T-cell (primary cell): ENCODE data around the gene PABPN1. TPM values are rescaled to one million over a fixed set of nuclear protein-coding genes. Genes with fewer than 3 reads are reported as not detected.

ENCODE experiments used
- ATAC-seq, 4 experiments: fragments of 200-7000 bp in 3 of 4; fragments of 150-1000 bp in 1 of 4; cut with Tn5 transposase; replicated peaks in 1 of 4; 1 replicate in 3 of 4; 2 replicates in 1 of 4; pipeline ENCODE4 v1.10.0; 2021; ENCODE audit warnings: moderate library complexity in 3 of 4, mild to moderate bottlenecking in 2 of 4, moderate number of reproducible peaks in 1 of 4
- CTCF ChIA-PET, 2 donors: fragments of 300-600 bp; sonication (Branson Sonifier 250); formaldehyde crosslinking; loops; one replicate each; lab custom pipeline; 2022; ENCODE audit warnings: antibody characterized with exemption in 2 of 2; lab: Charles Lee
- POLR2A ChIA-PET, 2 donors: fragments of 300-600 bp; sonication (Branson Sonifier 250); formaldehyde crosslinking; loops; one replicate each; lab custom pipeline; 2022; ENCODE audit warnings: antibody characterized with exemption in 2 of 2; lab: Charles Lee
- DNase-seq, 35 experiments: peaks; one replicate each; pipeline versions ENCODE4 v3.0.0 to v3.0.0-alpha.2; 2013 to 2023
- H3K27ac ChIP-seq: one replicate; pipeline ENCODE4 v1.5.1; 2013; ENCODE audit warnings: low read length
- H3K27me3 ChIP-seq, 2 experiments: replicated peaks in 1 of 2; 1 replicate in 1 of 2; 2 replicates in 1 of 2; pipeline versions ENCODE4 v1.6.1 to v1.7.0; 2013; ENCODE audit warnings: low read length in 1 of 2, mixed read lengths in 1 of 2; ENCODE audit not compliant: control insufficient read depth in 2 of 2, insufficient read depth in 2 of 2; ENCODE audit errors: extremely low read depth in 1 of 2
- H3K36me3 ChIP-seq, 2 donors: 1 replicate in 1 of 2; 2 replicates in 1 of 2; pipeline versions ENCODE4 v1.6.1 to v1.7.0; 2013; ENCODE audit warnings: low read length in 1 of 2; ENCODE audit not compliant: control insufficient read depth in 2 of 2, insufficient read depth in 1 of 2; ENCODE audit errors: extremely low read depth in 1 of 2
- H3K4me1 ChIP-seq, 2 experiments: 1 replicate in 1 of 2; 2 replicates in 1 of 2; pipeline versions ENCODE4 v1.6.1 to v1.7.0; 2013; ENCODE audit warnings: low read length in 2 of 2, mixed read lengths in 1 of 2; ENCODE audit not compliant: insufficient read depth in 2 of 2, control insufficient read depth in 1 of 2; ENCODE audit errors: extremely low read depth in 1 of 2
- H3K4me3 ChIP-seq, 2 donors: 1 replicate in 1 of 2; 2 replicates in 1 of 2; pipeline versions ENCODE4 v1.5.1 to v1.7.0; 2013; ENCODE audit warnings: mild to moderate bottlenecking in 2 of 2, low read length in 1 of 2, moderate library complexity in 1 of 2; ENCODE audit not compliant: control insufficient read depth in 1 of 2; ENCODE audit errors: extremely low read depth in 1 of 2
- H3K9me3 ChIP-seq: 2 replicates; pipeline ENCODE4 v1.7.0; 2013
- H3K27ac Mint-ChIP-seq, 2 donors: one replicate each; pipeline ENCODE4 v1.8.0; 2020 to 2021; ENCODE audit warnings: mild to moderate bottlenecking in 2 of 2, mixed read lengths in 2 of 2
- H3K27me3 Mint-ChIP-seq, 2 donors: one replicate each; pipeline ENCODE4 v1.8.0; 2021 to 2022; ENCODE audit warnings: mixed read lengths in 2 of 2
- H3K36me3 Mint-ChIP-seq: one replicate; pipeline ENCODE4 v1.8.0; 2021; ENCODE audit warnings: mixed read lengths
- H3K4me1 Mint-ChIP-seq, 3 donors: one replicate each; pipeline ENCODE4 v1.8.0; 2020 to 2022; ENCODE audit warnings: mixed read lengths in 3 of 3, mild to moderate bottlenecking in 1 of 3
- H3K4me3 Mint-ChIP-seq, 3 donors: one replicate each; pipeline ENCODE4 v1.8.0; 2020 to 2022; ENCODE audit warnings: mild to moderate bottlenecking in 3 of 3, mixed read lengths in 3 of 3, moderate library complexity in 3 of 3
- H3K9me3 Mint-ChIP-seq, 3 donors: one replicate each; pipeline ENCODE4 v1.8.0; 2020 to 2022; ENCODE audit warnings: mixed read lengths in 3 of 3
- whole genome bisulfite sequencing: methylation state at CpG from one replicate; pipeline ENCODE4 v1.1.5; 2013; ENCODE audit warnings: missing lambda C conversion rate; ENCODE audit not compliant: insufficient coverage; 5-methylcytosine and 5-hydroxymethylcytosine counted together
- total RNA-seq, 35 experiments: library from RNA in 6 of 35; stranded (reverse) in 6 of 35; fragments of 120-200 nt in 1 of 35; gene quantifications; one replicate each; pipeline versions ENCODE4 v1.2.1 to v1.2.4 and lab custom pipeline; 2013 to 2026

PABPN1 gene
- total RNA-seq, 5 donors from 2014 or later (not counting 1 experiment from before 2014, with no cell fraction given), result 182 to 207 (median 186) TPM

DNA sequence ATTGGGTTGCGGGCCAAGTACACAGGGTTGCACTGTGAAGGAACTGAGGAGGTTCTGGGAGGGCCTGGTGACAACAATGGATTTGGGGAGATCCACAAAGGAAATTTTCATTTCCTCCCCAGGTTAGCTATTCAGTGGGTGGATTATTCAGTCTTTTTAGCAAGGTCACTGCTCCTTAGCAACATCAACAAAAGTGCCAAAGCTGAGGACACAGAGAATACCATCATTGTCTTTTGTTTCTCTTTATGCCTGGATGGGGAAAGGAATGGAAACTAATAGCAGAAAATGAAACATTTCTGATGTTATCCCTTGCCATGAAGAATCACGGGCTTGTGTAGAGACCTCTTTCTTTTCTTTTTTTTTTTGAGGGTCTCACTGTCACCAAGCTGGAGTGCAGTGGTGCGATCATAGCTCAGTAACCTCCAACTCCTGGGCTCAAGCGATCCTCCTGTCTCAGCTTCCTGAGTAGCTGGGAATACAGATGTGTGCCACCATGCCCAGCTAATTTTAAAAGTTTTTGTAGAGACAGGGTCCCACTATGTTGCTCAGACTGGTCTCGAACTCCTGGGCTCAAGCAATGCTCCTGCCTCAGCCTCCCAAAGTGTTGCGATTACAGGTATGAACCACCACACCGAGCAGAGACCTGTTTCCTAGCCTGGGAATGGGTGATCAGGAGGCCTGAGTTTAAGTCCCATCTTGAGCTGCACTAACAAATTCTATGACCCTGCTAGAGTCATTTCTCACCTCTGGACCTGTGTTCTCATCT, 25.1 kb upstream of the PABPN1 start:
- no peak for DNase-seq
- WGBS, result 100% methylated on average over 4 of the region's 7 CpGs
- H3K9me3 Mint-ChIP-seq, result no peaks in the 10 kb centered on the region
- ChIA-PET CTCF (interaction anchor here (0.6 to 1.7 kb wide), 5 partner anchors 10 to 228 kb away, joined by 3 to 6 read pairs (median 3); partner anchors contain the start of gene PABPN1 (in 1 of the 2)), POLR2A (no interaction called here)
- H3K4me1 Mint-ChIP-seq, result peaks cover 28 to 40% (median 34%) of the 10 kb centered on the region in 3 donors
- H3K36me3 Mint-ChIP-seq, result peaks cover 11% of the 10 kb centered on the region
- Histone ChIP-seq H3K4me3 (no peak overlapping the region), H3K36me3 (peaks cover 0 to 16% of the 10 kb centered on the region in 2 donors), H3K27ac (no peak overlapping the region), H3K27me3 (no peaks in the 10 kb centered on the region), H3K9me3 (no peaks in the 10 kb centered on the region), H3K4me1 (peaks cover 9 to 23% of the 10 kb centered on the region in 2 experiments)
- no peak overlapping the region for H3K4me3 Mint-ChIP-seq
- peaks cover 0 to 2% of the 10 kb centered on the region in 2 donors for H3K27me3 Mint-ChIP-seq
- no peak overlapping the region for H3K27ac Mint-ChIP-seq
- ATAC-seq, result no peak

DNA sequence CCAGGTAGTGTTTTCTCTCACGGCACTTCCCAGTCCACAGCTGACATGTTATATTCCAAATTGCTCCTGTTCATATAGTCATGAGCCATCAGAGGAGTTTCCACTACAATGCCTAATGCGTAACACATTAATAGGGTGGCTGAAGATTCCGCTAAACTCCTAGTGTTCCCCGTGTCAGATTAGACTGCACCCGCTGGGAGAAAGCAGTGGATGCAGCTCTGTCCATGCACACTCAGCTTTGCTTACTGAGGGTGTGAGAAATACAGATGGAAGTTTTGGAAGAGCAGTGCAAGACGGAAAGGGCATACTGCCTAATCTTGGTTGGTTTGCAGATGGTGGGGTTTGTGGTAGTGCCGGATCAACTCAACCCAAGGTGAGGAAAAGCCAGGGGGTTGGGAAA, 24.2 kb upstream of the PABPN1 start:
- H3K27me3 ChIP-seq, result no peaks in the 10 kb centered on the region
- ChIA-PET POLR2A (no interaction called here), CTCF (interaction anchor here (0.5 to 1.7 kb wide), 5 partner anchors 11 to 474 kb away, joined by 3 to 6 read pairs (median 3); partner anchors contain the start of gene PABPN1 (in 1 of the 2))
- H3K4me3 Mint-ChIP-seq, result no peak overlapping the region
- DNase-seq (no peak), ATAC-seq (no peak)
- H3K4me1 ChIP-seq, result peaks cover 9 to 27% of the 10 kb centered on the region in 2 experiments
- H3K36me3 ChIP-seq, result peaks cover 0 to 16% of the 10 kb centered on the region in 2 donors
- H3K4me3 ChIP-seq, result no peak overlapping the region
- peaks cover 0 to 2% of the 10 kb centered on the region in 2 donors for H3K27me3 Mint-ChIP-seq
- H3K4me1 Mint-ChIP-seq, result peaks cover 28 to 40% (median 36%) of the 10 kb centered on the region in 3 donors
- H3K27ac Mint-ChIP-seq, result no peak overlapping the region
- H3K9me3 Mint-ChIP-seq, result no peaks in the 10 kb centered on the region
- 99% methylated on average over 5 of the region's 7 CpGs for WGBS
- no peaks in the 10 kb centered on the region for H3K9me3 ChIP-seq
- peaks cover 11% of the 10 kb centered on the region for H3K36me3 Mint-ChIP-seq
- H3K27ac ChIP-seq, result no peak overlapping the region

DNA sequence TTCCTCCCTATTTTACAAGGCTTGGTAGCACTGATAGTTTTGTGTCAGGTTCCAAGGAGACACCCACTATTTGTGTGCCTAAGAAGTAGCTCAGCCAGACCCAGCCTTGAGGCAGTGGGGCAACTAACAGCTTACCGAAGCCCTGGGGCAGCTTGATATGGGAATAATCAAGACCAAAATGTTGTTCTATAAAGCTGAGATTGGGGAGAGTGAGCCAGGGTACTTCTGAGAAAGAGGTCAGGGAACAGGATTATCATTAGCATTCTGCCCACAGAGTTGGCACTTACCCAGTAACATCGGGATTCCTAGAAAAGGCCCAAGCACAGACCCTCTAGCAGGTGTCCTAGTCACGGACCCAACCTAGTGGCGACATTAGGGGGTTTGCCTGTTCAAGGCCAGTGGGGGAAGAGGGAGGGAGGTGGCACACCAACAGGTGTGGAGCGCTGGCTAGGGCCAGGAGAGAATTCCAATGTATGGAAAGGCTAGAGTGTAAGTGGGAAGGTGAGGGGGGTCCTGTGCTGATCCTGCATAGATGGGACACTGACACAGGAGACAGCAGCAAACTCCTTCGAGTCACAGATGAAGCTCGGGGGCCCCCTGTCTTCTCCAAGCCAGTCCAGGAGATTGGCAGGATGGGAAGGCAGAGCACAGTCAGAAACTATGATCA, 23.5 kb upstream of the PABPN1 start:
- Histone ChIP-seq H3K4me1 (peaks cover 9 to 30% of the 10 kb centered on the region in 2 experiments), H3K27me3 (no peaks in the 10 kb centered on the region), H3K36me3 (peaks cover 0 to 16% of the 10 kb centered on the region in 2 donors), H3K4me3 (no peak overlapping the region), H3K27ac (no peak overlapping the region), H3K9me3 (no peaks in the 10 kb centered on the region)
- H3K4me1 Mint-ChIP-seq, result peaks cover 28 to 40% (median 39%) of the 10 kb centered on the region in 3 donors
- ATAC-seq (no peak), DNase-seq (no peak)
- peaks cover 11% of the 10 kb centered on the region for H3K36me3 Mint-ChIP-seq
- H3K27ac Mint-ChIP-seq, result peak overlapping the region in 1 of 2 donors; percentile 52
- no peaks in the 10 kb centered on the region for H3K9me3 Mint-ChIP-seq
- peaks cover 0 to 2% of the 10 kb centered on the region in 2 donors for H3K27me3 Mint-ChIP-seq
- CTCF ChIA-PET, result interaction anchor here (0.5 to 1.7 kb wide), 6 partner anchors 11 to 475 kb away, joined by 3 to 6 read pairs (median 3); no protein-coding TSS in a partner anchor
- no peak overlapping the region for H3K4me3 Mint-ChIP-seq
- 99% methylated on average over 7 of the region's 7 CpGs for WGBS
- POLR2A ChIA-PET, result no interaction called here

DNA sequence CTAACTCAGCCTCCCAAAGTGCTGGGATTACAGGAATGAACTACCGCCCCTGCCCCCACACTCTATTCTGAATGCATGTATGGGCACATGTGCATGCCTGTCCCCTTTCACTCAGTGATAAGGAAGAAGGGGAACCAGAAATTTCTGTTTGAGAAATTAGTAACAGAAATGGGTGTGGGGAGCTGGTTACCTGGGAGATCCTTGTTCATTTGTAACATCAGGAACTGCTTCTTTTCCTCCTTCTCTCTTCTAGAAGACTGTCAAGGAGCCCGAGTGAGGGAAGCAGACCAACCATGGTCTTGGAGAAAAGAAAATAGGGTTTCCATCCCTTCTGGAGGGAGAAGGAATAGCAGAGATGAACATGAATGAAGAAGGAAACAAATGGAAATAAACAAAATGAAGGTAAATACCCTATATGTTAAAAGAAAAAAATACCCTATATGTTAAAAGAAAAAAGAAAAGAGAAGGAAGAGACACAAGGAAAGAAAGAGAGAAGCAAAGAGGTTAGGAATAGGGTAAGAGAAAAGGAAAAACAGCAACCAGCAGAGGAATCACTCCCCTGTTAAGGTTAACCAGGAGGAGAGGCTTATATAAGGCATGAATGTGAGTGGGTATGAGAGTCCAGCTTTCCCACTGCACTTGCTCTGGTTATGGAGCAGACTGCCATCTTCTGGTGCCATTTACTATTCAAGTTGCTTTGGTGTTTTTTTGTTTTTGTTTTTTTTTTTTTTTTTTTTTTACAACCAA, 21.9 kb upstream of the PABPN1 start:
- peak overlapping the region in 1 of 2 donors; percentile 94 for H3K27ac Mint-ChIP-seq
- WGBS, result no CpG with 5 or more reads among the region's 2 CpGs
- Histone ChIP-seq H3K36me3 (peaks cover 0 to 16% of the 10 kb centered on the region in 2 donors), H3K4me1 (peaks cover 9 to 36% of the 10 kb centered on the region in 2 experiments), H3K4me3 (no peak overlapping the region), H3K27ac (no peak overlapping the region), H3K27me3 (no peaks in the 10 kb centered on the region), H3K9me3 (no peaks in the 10 kb centered on the region)
- peaks cover 27 to 44% (median 40%) of the 10 kb centered on the region in 3 donors for H3K4me1 Mint-ChIP-seq
- peak in 3 of 35 experiments; percentile 8 to 65 (median 23) for DNase-seq
- H3K4me3 Mint-ChIP-seq, result peak overlapping the region in 2 of 3 donors; percentile 85 to 100
- POLR2A ChIA-PET, result no interaction called here
- H3K9me3 Mint-ChIP-seq, result no peaks in the 10 kb centered on the region
- CTCF ChIA-PET, result interaction anchor here in 1 of 2 donors (0.7 to 6.3 kb wide), 6 partner anchors 8 to 786 kb away, joined by 4 to 93 read pairs (median 8); partner anchors contain the start of genes HOMEZ and PABPN1
- peaks cover 11% of the 10 kb centered on the region for H3K36me3 Mint-ChIP-seq
- ATAC-seq, result no peak
- no peaks in the 10 kb centered on the region for H3K27me3 Mint-ChIP-seq

DNA sequence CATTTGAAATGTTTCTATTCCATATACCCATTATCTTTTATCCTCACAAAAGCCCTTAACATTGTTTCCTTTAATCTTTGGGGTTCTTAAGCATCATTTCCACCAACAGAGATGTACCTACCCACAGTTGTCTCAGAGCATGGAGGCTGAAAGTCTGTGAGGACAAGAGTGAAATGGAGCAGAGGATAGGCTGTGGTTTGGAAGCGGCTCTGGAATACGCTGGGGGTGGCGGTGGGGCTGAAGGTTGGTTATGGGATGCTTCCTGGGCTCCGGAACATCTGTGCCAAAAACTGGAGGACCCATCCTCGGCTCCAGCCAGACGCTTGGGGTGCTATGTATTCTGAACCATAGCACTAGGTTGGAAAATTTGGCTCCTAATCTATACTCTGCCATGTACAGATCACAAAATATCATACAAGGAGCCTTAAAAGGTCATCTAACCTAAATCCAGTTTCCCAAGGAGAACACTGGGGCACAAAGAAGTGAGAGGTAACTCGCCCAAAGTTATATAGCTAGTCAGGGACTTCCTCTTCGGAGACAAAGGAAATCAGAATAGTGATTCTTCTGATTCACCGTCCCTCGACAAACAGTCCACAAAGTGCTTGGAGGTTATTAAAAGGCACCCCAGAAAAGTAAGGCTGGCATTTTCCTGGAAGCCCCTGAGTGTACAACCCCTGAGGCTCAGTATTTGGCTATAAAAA, 21.1 kb upstream of the PABPN1 start:
- ChIA-PET CTCF (interaction anchor here (0.7 to 6.3 kb wide), 11 partner anchors 9 to 786 kb away, joined by 3 to 93 read pairs (median 5); partner anchors contain the start of genes HOMEZ (in 1 of the 2) and PABPN1 (in 1 of the 2)), POLR2A (interaction anchor here (0.6 to 1.2 kb wide), 4 partner anchors 14 to 205 kb away, joined by 3 to 15 read pairs (median 4); partner anchors contain the start of genes ACIN1 (in 1 of the 2) and PABPN1 (in 1 of the 2))
- peaks cover 19 to 37% (median 34%) of the 10 kb centered on the region in 3 donors for H3K4me1 Mint-ChIP-seq
- H3K9me3 Mint-ChIP-seq, result no peaks in the 10 kb centered on the region
- H3K4me3 ChIP-seq, result peak overlapping the region; percentile 74 to 81
- peaks cover 9 to 28% of the 10 kb centered on the region in 2 experiments for H3K4me1 ChIP-seq
- H3K4me3 Mint-ChIP-seq, result peak overlapping the region; percentile 85 to 100 (median 87)
- peak overlapping the region; percentile 92 for H3K27ac ChIP-seq
- H3K9me3 ChIP-seq, result no peaks in the 10 kb centered on the region
- DNase-seq (no peak), ATAC-seq (no peak)
- 83% methylated on average over 2 of the region's 10 CpGs for WGBS
- peaks cover 0 to 4% of the 10 kb centered on the region in 2 donors for H3K27me3 Mint-ChIP-seq
- H3K27me3 ChIP-seq, result no peaks in the 10 kb centered on the region
- peaks cover 0 to 16% of the 10 kb centered on the region in 2 donors for H3K36me3 ChIP-seq
- peaks cover 11% of the 10 kb centered on the region for H3K36me3 Mint-ChIP-seq
- peak overlapping the region; percentile 93 to 94 for H3K27ac Mint-ChIP-seq
